HG03175 (cell line): ENCODE measurements around the gene NUBP1.

Experiments
- ATAC-seq: cut with Tn5 transposase; IDR thresholded peaks from one replicate; pipeline ENCODE4 v1.9.1; 2021; ENCODE audit warnings: mild to moderate bottlenecking, moderate library complexity; ENCODE audit not compliant: unreplicated experiment

The NUBP1 gene

GRCh38 chr16:10799736-10800135 lies 56.1 kb downstream of the NUBP1 start:
- no peak for ATAC-seq

GRCh38 chr16:10805334-10805733 lies 61.7 kb downstream of the NUBP1 start:
- ATAC-seq, result no peak

GRCh38 chr16:10806698-10807097 lies 63.1 kb downstream of the NUBP1 start:
- no peak for ATAC-seq

GRCh38 chr16:10808218-10808617 lies 64.6 kb downstream of the NUBP1 start:
- no peak for ATAC-seq

- ATAC-seq, result no peak
Observed at GRCh38 chr16:10808850-10809249, 65.2 kb downstream of the NUBP1 start.

- ATAC-seq, result no peak
Observed at GRCh38 chr16:10809706-10810105, 66.1 kb downstream of the NUBP1 start.

GRCh38 chr16:10812312-10813098 lies 68.9 kb downstream of the NUBP1 start:
- ATAC-seq, result peak; percentile 74

- ATAC-seq, result no peak
Observed at GRCh38 chr16:10813099-10813455, 69.4 kb downstream of the NUBP1 start.

- no peak for ATAC-seq
Observed at GRCh38 chr16:10817514-10817913, 73.9 kb downstream of the NUBP1 start.

- ATAC-seq, result no peak
Observed at GRCh38 chr16:10817963-10818941, 74.6 kb downstream of the NUBP1 start, which contains the start of gene TVP23A. Gene TVP23A, minus strand, starts transcription at chr16:10818794. Its CDS starts 301 bp downstream, at chr16:10818493.
